Mammary epithelial cell (primary cell): ENCODE measurements around the gene C12orf76.

Experiments used
- CTCF ChIP-seq, 2 donors: IDR thresholded peaks in 1 of 2; conservative IDR thresholded peaks in 1 of 2; 2 replicates each; pipeline ENCODE4 v1.5.1; 2011 to 2012; ENCODE audit warnings: inconsistent platforms in 2 of 2, low read length in 2 of 2, mild to moderate bottlenecking in 2 of 2, control low read depth in 1 of 2, low read depth in 1 of 2; ENCODE audit not compliant: insufficient read depth in 1 of 2; ENCODE audit errors: extremely low read depth in 1 of 2
- EZH2 ChIP-seq: IDR thresholded peaks from 2 replicates; pipeline ENCODE4 v1.6.1; 2012; ENCODE audit warnings: low read length, inconsistent platforms, borderline replicate concordance

DNA sequence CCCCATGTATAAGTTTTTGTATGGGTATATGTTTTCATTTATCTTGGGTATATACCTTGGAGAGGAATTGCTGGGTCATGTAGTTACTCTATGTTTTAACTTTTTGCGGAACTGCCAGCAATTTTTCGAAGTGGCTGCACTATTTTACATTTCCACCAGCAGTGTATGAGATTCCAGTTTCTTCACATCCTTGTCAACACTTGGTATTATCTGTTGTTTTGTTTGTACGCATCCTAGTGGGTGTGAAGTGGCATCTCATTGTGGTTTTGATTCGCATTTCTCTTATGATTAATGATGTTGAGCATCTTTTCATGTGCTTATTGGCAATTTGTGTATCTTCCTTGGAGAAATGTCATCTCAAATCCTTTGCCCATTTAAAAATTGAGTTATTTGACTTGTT lies 42.2 kb downstream of the C12orf76 start:
- no peak for TF ChIP-seq CTCF (conservative IDR thresholded peaks at IDR 0.05 in 1 of 2, IDR thresholded peaks at IDR 0.05 in 1 of 2; ENCODE audit: extremely low read depth in 1 of 2, insufficient read depth in 1 of 2, low read depth in 1 of 2, low read length in 2 of 2)
- no peak for TF ChIP-seq EZH2
